Liver (tissue), 9 donors: ENCODE results near the gene TRAK1. TPM values are rescaled to one million over a fixed set of nuclear protein-coding genes. Genes with fewer than 3 reads are reported as not detected.
"Not testable (repeated sequence)": the region's sequence is repeated elsewhere in the genome, so short reads cannot be mapped to it uniquely, and the experiment has no call there.

Experiments used
- DNase-seq: peaks from one replicate; pipeline ENCODE4 v3.0.0-alpha.2; 2017; ENCODE audit warnings: low spot score
- H3K27ac ChIP-seq, 2 donors: one replicate each; pipeline ENCODE4 v1.7.0; 2013; ENCODE audit warnings: inconsistent platforms in 2 of 2, low read length in 2 of 2, control low read depth in 1 of 2, low read depth in 1 of 2, mild to moderate bottlenecking in 1 of 2
- H3K27me3 ChIP-seq, 4 donors: one replicate each; pipeline versions ENCODE4 v1.6.1 to v1.7.0; 2013; ENCODE audit warnings: low read length in 3 of 4, inconsistent platforms in 1 of 4, mild to moderate bottlenecking in 1 of 4, moderate library complexity in 1 of 4; ENCODE audit not compliant: control insufficient read depth in 4 of 4, insufficient read depth in 4 of 4
- H3K36me3 ChIP-seq, 4 donors: one replicate each; pipeline versions ENCODE4 v1.6.1 to v1.7.0; 2013; ENCODE audit warnings: low read length in 3 of 4, mild to moderate bottlenecking in 3 of 4, low read depth in 1 of 4, moderate library complexity in 1 of 4; ENCODE audit not compliant: control insufficient read depth in 4 of 4, insufficient read depth in 3 of 4
- H3K4me1 ChIP-seq, 4 donors: one replicate each; pipeline versions ENCODE4 v1.6.1 to v1.7.0; 2013; ENCODE audit warnings: low read length in 3 of 4, mild to moderate bottlenecking in 3 of 4, moderate library complexity in 1 of 4; ENCODE audit not compliant: control insufficient read depth in 4 of 4, insufficient read depth in 4 of 4
- H3K4me3 ChIP-seq, 3 donors: one replicate each; pipeline versions ENCODE4 v1.6.1 to v1.7.0; 2013; ENCODE audit warnings: low read length in 3 of 3, control low read depth in 1 of 3, low read depth in 1 of 3, mild to moderate bottlenecking in 1 of 3
- H3K9ac ChIP-seq, 2 donors: one replicate each; pipeline ENCODE4 v1.7.0; 2013; ENCODE audit warnings: low read length in 2 of 2, mild to moderate bottlenecking in 2 of 2, moderate library complexity in 2 of 2, control low read depth in 1 of 2, low read depth in 1 of 2
- H3K9me3 ChIP-seq, 4 donors: one replicate each; pipeline versions ENCODE4 v1.6.1 to v1.7.0; 2013; ENCODE audit warnings: low read length in 3 of 4; ENCODE audit not compliant: control insufficient read depth in 4 of 4
- EGR1 ChIP-seq, 2 donors: IDR thresholded peaks; 2 replicates each; pipeline ENCODE4 v1.6.1; 2016 to 2018; ENCODE audit warnings: antibody characterized with exemption in 2 of 2, low read depth in 2 of 2
- FOXA1 ChIP-seq: IDR thresholded peaks from 2 replicates; pipeline ENCODE4 v1.6.1; 2016; ENCODE audit warnings: antibody characterized with exemption
- GABPA ChIP-seq, 2 donors: IDR thresholded peaks in 1 of 2; conservative IDR thresholded peaks in 1 of 2; 2 replicates each; pipeline ENCODE4 v1.6.1; 2016; ENCODE audit warnings: antibody characterized with exemption in 2 of 2, mild to moderate bottlenecking in 1 of 2, moderate library complexity in 1 of 2
- JUND ChIP-seq, 2 donors: IDR thresholded peaks; 2 replicates each; pipeline ENCODE4 v1.6.1; 2016; ENCODE audit warnings: antibody characterized with exemption in 2 of 2
- MAX ChIP-seq: IDR thresholded peaks from 2 replicates; pipeline ENCODE4 v1.6.1; 2016; ENCODE audit warnings: antibody characterized with exemption
- NR2F2 ChIP-seq: IDR thresholded peaks from 2 replicates; pipeline ENCODE4 v1.6.1; 2016; ENCODE audit warnings: antibody characterized with exemption
- RAD21 ChIP-seq, 2 donors: IDR thresholded peaks; 2 replicates each; pipeline ENCODE4 v1.6.1; 2016; ENCODE audit warnings: antibody characterized with exemption in 2 of 2, mild to moderate bottlenecking in 2 of 2
- REST ChIP-seq: IDR thresholded peaks from 2 replicates; pipeline ENCODE4 v1.6.1; 2016; ENCODE audit warnings: antibody characterized with exemption, mild to moderate bottlenecking
- RXRA ChIP-seq, 2 donors: IDR thresholded peaks; 2 replicates each; pipeline ENCODE4 v1.6.1; 2017 to 2018; ENCODE audit warnings: antibody characterized with exemption in 2 of 2, mild to moderate bottlenecking in 1 of 2
- ZBTB33 ChIP-seq: IDR thresholded peaks from 2 replicates; pipeline ENCODE4 v1.6.1; 2016; ENCODE audit warnings: antibody characterized with exemption
- WGBS: extraction: QIAGEN DNeasy Blood & Tissue Kit; methylation state at CpG from one replicate; pipeline ENCODE4 v1.1.7; 2013; 5-methylcytosine and 5-hydroxymethylcytosine counted together
- polyA plus RNA-seq, 2 donors: library from polyadenylated mRNA; stranded (reverse) in 1 of 2; unstranded in 1 of 2; fragments of 200-250 nt in 1 of 2; fragments of >200 nt in 1 of 2; fragmentation: Nextera tagmentation in 1 of 2; extraction: Ambion mirVana in 1 of 2; gene quantifications; one replicate each; pipeline versions ENCODE4 v1.2.1 to v1.2.3, GENCODE V29; 2013 to 2015
- total RNA-seq, 2 donors: library from RNA; depleted of rRNA; stranded (reverse); fragments of >200 nt; gene quantifications; one replicate each; pipeline ENCODE4 v1.2.3, GENCODE V29; 2014
- donor health status: healthy.
- donor health status: healthy.
- donor health status: healthy.
- donor health status: healthy.
- donor health status: healthy.

TRAK1 gene
- total and polyA plus RNA-seq, 4 donors: 3.4 to 21.7 (median 8.6) TPM

- WGBS: 52% methylated on average over 6 of the region's 6 CpGs
- TF ChIP-seq RXRA (IDR thresholded peaks at IDR 0.05): no peak
- no peak for TF ChIP-seq NR2F2
- TF ChIP-seq MAX: no peak
- peaks cover 0 to 11% (median 5%) of the 10 kb centered on the region in 4 donors for H3K4me1 ChIP-seq
- H3K4me3 ChIP-seq: no peak overlapping the region
- DNase-seq: no peak
- H3K9me3 ChIP-seq: no peaks in the 10 kb centered on the region
- H3K36me3 ChIP-seq: no peaks in the 10 kb centered on the region
- no peak overlapping the region for H3K9ac ChIP-seq
- no peaks in the 10 kb centered on the region for H3K27me3 ChIP-seq
- peak overlapping the region in 1 of 2 donors; percentile 31 for H3K27ac ChIP-seq
These were observed 11.4 kb downstream of the TRAK1 start for GRCh38 chr3:42102571-42102970.

GRCh38 chr3:42103921-42104665 is 12.9 kb downstream of the TRAK1 start:
- not testable (repeated sequence) for H3K27me3 ChIP-seq, DNase-seq, H3K9me3 ChIP-seq, H3K4me3 ChIP-seq, H3K9ac ChIP-seq, H3K36me3 ChIP-seq, H3K27ac ChIP-seq
- H3K4me1 ChIP-seq: peaks cover 0 to 11% (median 5%) of the 10 kb centered on the region in 4 donors
- WGBS: 95% methylated on average over 15 of the region's 15 CpGs

- not testable (repeated sequence) for DNase-seq, H3K9me3 ChIP-seq, H3K27me3 ChIP-seq, H3K27ac ChIP-seq, H3K4me3 ChIP-seq, H3K36me3 ChIP-seq, H3K4me1 ChIP-seq, H3K9ac ChIP-seq
- 100% methylated on average over 1 of the region's 2 CpGs for WGBS
These were observed 14.8 kb downstream of the TRAK1 start for GRCh38 chr3:42105994-42106393.

GRCh38 chr3:42106646-42107045 is 15.5 kb downstream of the TRAK1 start:
- DNase-seq: no peak
- Histone ChIP-seq H3K9ac (no peak overlapping the region), H3K27me3 (no peaks in the 10 kb centered on the region), H3K4me1 (peaks cover 0 to 4% (median under 1%) of the 10 kb centered on the region in 4 donors), H3K4me3 (no peak overlapping the region), H3K27ac (no peak overlapping the region), H3K9me3 (no peaks in the 10 kb centered on the region), H3K36me3 (no peaks in the 10 kb centered on the region)
- TF ChIP-seq ZBTB33 (no peak), MAX (no peak), NR2F2 (no peak), GABPA (IDR thresholded peaks at IDR 0.05 in 1 of 2, conservative IDR thresholded peaks at IDR 0.05 in 1 of 2) (no peak), FOXA1 (no peak), RAD21 (IDR thresholded peaks at IDR 0.05) (no peak), EGR1 (IDR thresholded peaks at IDR 0.05; ENCODE audit: low read depth in 2 of 2) (no peak), RXRA (IDR thresholded peaks at IDR 0.05) (no peak), JUND (IDR thresholded peaks at IDR 0.05) (no peak), REST (no peak)
